ENCODE data around the gene ELFN1.

ELFN1 gene

DNA sequence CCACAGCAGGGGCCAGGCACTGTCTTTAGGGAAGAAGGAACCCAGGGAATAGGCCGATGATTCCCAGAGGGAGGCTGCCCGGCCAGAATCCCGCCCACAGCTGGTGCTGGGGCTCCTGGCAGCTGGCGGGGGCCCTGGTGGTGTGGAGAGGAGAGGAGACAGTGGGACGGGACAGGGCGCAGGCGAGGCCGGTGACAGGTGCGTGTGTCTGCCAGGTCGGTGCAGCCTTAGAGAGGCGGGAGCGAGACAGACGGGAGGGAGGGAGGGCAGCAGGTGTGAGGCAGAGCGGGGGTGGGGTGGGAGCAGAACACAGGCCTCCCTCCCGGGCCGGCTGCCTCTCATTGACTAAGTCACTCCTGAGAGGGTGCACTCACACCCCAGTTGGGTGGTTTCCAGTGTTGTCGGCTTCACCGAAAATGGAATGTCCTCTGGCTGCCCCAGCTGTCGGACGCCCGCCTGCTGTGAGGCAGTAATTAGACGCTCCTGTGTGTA is 55.2 kb downstream of the ELFN1 start:
- no peak for DNase-seq (ENCODE audit: low read depth in 2 of 2)

- no peak for DNase-seq (ENCODE audit: low read depth in 2 of 2)
Observed at GRCh38 chr7:1725766-1726630, 55.9 kb downstream of the ELFN1 start.

DNA sequence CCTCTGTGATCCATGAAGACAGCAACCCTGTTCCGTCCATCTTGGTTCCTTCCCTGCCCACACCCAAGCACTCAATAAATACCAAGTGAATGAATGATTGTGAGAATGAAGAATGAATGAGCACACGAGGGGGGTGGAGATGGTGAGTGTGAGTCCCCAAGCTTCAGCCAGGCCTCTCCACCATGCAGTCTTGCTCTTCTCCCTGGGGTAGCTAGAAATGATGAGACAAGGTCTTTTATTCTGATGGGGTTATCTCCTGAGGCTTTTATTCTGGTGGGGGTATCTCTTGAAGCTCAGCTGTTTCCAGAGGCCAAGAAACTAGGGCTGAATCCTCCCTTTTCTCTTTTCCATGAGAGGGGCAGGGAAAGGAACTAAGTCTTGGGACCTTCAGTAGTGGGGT is 57.0 kb downstream of the ELFN1 start:
- DNase-seq (ENCODE audit: low read depth in 2 of 2), result no peak

- no peak for DNase-seq (ENCODE audit: low read depth in 2 of 2)
Observed at GRCh38 chr7:1727812-1728570, 57.9 kb downstream of the ELFN1 start.

- no peak for DNase-seq (ENCODE audit: low read depth in 2 of 2)
Observed at GRCh38 chr7:1729183-1729582, 59.1 kb downstream of the ELFN1 start.

DNA sequence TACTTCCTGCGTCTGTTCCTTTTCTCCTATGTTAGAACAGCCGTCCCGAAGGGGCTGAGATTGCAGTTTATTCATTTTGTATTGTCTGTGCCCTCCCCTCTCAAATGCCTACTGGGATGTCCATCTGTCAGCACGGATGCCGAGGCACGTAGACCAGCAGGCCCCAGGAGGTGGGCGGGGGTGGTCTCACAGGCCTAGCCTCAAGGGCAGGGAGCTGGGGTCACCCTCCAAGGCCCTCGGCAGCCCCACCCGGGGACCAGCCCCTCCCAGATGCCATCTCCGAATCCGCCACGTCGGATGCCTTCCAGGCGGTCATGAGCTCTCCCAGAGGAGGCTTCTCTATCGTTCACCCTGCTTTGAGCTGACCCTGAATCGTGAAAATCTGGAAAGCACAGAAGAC is 59.7 kb downstream of the ELFN1 start:
- DNase-seq (ENCODE audit: low read depth in 2 of 2), result no peak

DNA sequence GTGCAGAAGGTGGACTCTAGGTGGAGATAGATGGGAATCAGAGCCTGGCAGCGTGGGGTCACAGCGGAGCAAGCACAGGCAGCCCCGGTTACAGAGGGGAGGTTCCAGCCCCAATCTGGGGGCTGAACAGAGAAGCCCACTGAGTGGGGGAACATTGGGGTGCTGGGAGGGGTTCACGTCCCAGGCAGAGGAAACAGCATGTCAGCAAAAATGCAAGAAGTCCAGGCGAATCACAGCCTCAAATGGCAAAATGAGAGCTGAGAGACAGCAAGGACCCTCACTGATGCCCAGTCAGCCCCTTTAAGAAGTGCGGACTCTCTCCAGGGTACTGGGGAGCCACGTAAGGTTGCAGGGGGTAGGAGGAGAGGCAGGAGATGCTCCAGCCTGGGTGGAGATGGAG is 62.0 kb downstream of the ELFN1 start:
- no peak for DNase-seq (ENCODE audit: low read depth in 2 of 2)

- DNase-seq (ENCODE audit: low read depth in 2 of 2), result no peak
Observed at GRCh38 chr7:1732645-1733044, 62.6 kb downstream of the ELFN1 start.

- no peak for DNase-seq (ENCODE audit: low read depth in 2 of 2)
Observed at GRCh38 chr7:1733206-1733907, 63.3 kb downstream of the ELFN1 start.

GRCh38 chr7:1733908-1734730 is 64.0 kb downstream of the ELFN1 start:
- no peak for DNase-seq (ENCODE audit: low read depth in 2 of 2)

DNA sequence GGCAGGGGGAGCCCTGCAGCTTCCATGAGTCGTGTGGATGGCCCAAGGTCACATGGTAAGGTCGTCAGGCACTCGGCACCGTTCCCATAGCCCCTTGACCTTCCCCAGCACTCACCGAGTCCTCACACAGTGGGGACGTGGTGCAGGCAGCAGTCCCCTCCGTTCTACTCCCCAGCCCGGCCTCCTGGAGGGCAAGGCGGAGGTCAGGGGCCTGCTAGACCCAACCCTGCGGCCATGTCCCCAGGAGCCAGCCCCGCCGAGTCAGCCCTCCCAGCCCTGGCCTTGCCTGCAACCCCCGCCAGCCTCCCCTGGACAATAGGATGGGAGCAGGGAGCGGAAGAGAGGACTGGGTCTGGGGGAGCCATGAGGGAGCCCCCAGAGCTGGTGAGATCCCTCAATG is 65.2 kb downstream of the ELFN1 start:
- DNase-seq (ENCODE audit: low read depth in 2 of 2), result no peak

GRCh38 chr7:1735806-1736483 is 65.9 kb downstream of the ELFN1 start:
- no peak for DNase-seq (ENCODE audit: low read depth in 2 of 2)

GRCh38 chr7:1736484-1736817 is 66.4 kb downstream of the ELFN1 start:
- DNase-seq (ENCODE audit: low read depth in 2 of 2), result no peak

GRCh38 chr7:1736830-1737229 is 66.8 kb downstream of the ELFN1 start:
- DNase-seq (ENCODE audit: low read depth in 2 of 2), result no peak

- no peak for DNase-seq (ENCODE audit: low read depth in 2 of 2)
Observed at GRCh38 chr7:1737523-1737922, 67.4 kb downstream of the ELFN1 start.

DNA sequence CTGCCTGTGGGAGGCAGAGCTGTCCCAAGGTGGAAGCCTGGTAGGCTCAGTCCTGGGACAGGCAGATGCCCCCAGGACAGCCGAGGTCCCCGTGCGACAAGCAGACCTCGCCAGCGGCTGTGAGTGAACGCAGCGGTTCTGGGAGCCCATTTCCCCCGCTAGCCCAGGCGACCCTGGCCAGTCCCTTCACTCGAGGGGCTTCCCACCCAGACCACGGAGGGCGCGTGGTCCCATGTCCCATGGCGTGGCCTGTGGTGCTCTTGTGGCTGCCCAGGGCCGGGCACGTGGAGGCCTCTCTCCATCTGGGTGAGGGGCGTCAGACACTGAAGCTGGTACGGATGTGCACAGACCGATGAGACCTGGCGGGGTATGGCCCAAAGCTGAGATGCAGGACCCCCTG is 67.9 kb downstream of the ELFN1 start:
- no peak for DNase-seq (ENCODE audit: low read depth in 2 of 2)

DNA sequence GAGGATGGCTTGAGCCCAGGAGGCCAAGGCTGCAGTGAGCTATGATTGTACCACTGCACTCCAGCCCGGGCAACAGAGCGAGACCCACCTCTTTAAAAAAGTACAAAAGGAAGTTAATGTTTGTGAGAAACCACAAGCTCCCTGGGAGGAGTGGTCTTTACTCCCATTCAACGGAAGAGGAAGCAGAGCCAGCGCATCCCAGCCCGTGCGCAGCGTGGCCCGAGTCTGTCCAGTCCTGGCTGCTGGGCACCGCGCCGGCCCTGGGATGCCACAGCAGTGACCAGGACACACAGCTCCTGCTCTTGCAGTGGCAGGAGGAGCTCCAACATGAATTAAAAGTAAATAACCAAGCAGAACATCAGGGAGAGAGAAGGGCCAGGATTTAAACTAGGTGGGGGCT is 68.4 kb downstream of the ELFN1 start:
- no peak for DNase-seq (ENCODE audit: low read depth in 2 of 2)

- DNase-seq (ENCODE audit: low read depth in 2 of 2), result no peak
Observed at GRCh38 chr7:1738956-1739355, 68.9 kb downstream of the ELFN1 start.

GRCh38 chr7:1739593-1739992 is 69.5 kb downstream of the ELFN1 start:
- no peak for DNase-seq (ENCODE audit: low read depth in 2 of 2)

- DNase-seq (ENCODE audit: low read depth in 2 of 2), result no peak
Observed at GRCh38 chr7:1740214-1740613, 70.1 kb downstream of the ELFN1 start.

DNA sequence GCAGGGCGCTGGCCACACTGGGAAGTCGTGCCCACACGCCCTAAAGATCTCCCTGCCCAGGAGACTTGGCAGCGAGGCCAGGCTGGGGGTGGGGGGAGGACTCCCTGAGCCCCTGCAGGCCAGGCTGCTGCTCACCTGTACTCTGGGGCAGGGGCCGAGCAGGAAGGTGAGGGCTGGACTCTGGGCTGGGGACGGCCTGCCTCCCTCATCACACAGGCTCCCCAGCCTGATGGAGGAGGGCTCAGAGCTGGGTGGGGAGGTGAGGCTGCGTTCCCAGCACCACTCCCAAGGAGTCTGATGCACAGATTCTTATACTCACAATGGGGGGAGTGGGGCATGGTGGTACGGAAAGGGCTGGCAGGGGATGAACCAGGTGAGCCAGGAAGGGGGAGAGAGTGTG is 71.2 kb downstream of the ELFN1 start:
- DNase-seq (ENCODE audit: low read depth in 2 of 2), result no peak
